Transverse colon (tissue), 4 donors: ENCODE data around the gene ZNF280A. TPM values are rescaled to one million over a fixed set of nuclear protein-coding genes. Genes with fewer than 3 reads are reported as not detected.
"Not testable (repeated sequence)": the region's sequence is repeated elsewhere in the genome, so short reads cannot be mapped to it uniquely, and the experiment has no call there.

ENCODE experiments used
- DNase-seq: peaks from one replicate; pipeline ENCODE4 v3.0.0-alpha.2; 2019
- H3K27ac ChIP-seq, 4 donors: fragments of 200-600 bp; sonication (generic); 2 replicates each; pipeline ENCODE4 v1.5.1; 2016 to 2018; ENCODE audit warnings: inconsistent platforms in 4 of 4
- H3K27me3 ChIP-seq: fragments of 200-600 bp; sonication (generic); 2 replicates; pipeline ENCODE4 v1.5.1; 2017; ENCODE audit warnings: inconsistent platforms
- H3K36me3 ChIP-seq, 4 donors: fragments of 200-600 bp; sonication (generic); 2 replicates each; pipeline ENCODE4 v1.5.1; 2017 to 2019; ENCODE audit warnings: inconsistent platforms in 4 of 4
- H3K4me1 ChIP-seq, 4 donors: fragments of 200-600 bp; sonication (generic); 2 replicates each; pipeline ENCODE4 v1.5.1; 2017 to 2020; ENCODE audit warnings: inconsistent platforms in 4 of 4
- H3K4me3 ChIP-seq, 4 donors: fragments of 200-600 bp; sonication (generic); 1 replicate in 1 of 4; 2 replicates in 3 of 4; pipeline versions ENCODE4 v1.5.1 to v1.6.1; 2017 to 2019; ENCODE audit warnings: inconsistent platforms in 4 of 4
- H3K9me3 ChIP-seq, 2 donors: fragments of 200-600 bp; sonication (generic); 2 replicates each; pipeline ENCODE4 v1.5.1; 2017 to 2019; ENCODE audit warnings: inconsistent platforms in 2 of 2
- EP300 ChIP-seq: sonication (generic); formaldehyde crosslinking; IDR thresholded peaks from one replicate; pipeline ENCODE4 v1.6.1; 2017; ENCODE audit warnings: antibody characterized with exemption, low read depth
- POLR2A ChIP-seq: fragments of 450-650 bp; IDR thresholded peaks from one replicate; pipeline ENCODE4 v1.6.1; 2016; ENCODE audit warnings: antibody characterized with exemption, mild to moderate bottlenecking, moderate library complexity
- POLR2AphosphoS5 ChIP-seq, 3 donors: sonication (generic); formaldehyde crosslinking; IDR thresholded peaks; one replicate each; pipeline ENCODE4 v1.6.1; 2016; ENCODE audit warnings: antibody characterized with exemption in 3 of 3
- WGBS, 2 donors: methylation state at CpG; one replicate each; pipeline ENCODE4 v1.1.5; 2018; ENCODE audit warnings: low coverage in 1 of 2; 5-methylcytosine and 5-hydroxymethylcytosine counted together
- in situ Hi-C, 4 donors: fragments of 200-750 bp; cut with MboI; loops; one replicate each; pipeline versions ENCODE4 v1.15.0 to v1.15.1; 2017; ENCODE audit warnings: low sequenced_read_pairs in 3 of 4, low pct_ligation_motif_present in 1 of 4, low pct_unique_long_range_greater_than_20kb in 1 of 4
- intact Hi-C: fragments of 100-400 bp; cut with DNase I; formaldehyde crosslinking; loops from one replicate; pipeline ENCODE4 v1.15.1; 2023; ENCODE audit warnings: low total_unique reads
- total RNA-seq, 4 donors: library from RNA; depleted of rRNA; stranded (reverse); fragments of >200 nt; gene quantifications; one replicate each; pipeline ENCODE4 v1.1.0, GENCODE V29; 2016
- TF ChIP-seq, protein P1 (sequence below), 5 experiments: fragments of 200-600 bp in 3 of 5; fragments of 450-650 bp in 2 of 5; sonication (generic) in 3 of 5; IDR thresholded peaks; 1 replicate in 2 of 5; 2 replicates in 3 of 5; pipeline ENCODE4 v1.5.1; 2016 to 2017; ENCODE audit warnings: antibody characterized with exemption in 5 of 5, inconsistent platforms in 3 of 5, mild to moderate bottlenecking in 2 of 5, moderate library complexity in 1 of 5

Gene ZNF280A
- total RNA-seq, 4 donors from 2014 or later: not detected

DNA sequence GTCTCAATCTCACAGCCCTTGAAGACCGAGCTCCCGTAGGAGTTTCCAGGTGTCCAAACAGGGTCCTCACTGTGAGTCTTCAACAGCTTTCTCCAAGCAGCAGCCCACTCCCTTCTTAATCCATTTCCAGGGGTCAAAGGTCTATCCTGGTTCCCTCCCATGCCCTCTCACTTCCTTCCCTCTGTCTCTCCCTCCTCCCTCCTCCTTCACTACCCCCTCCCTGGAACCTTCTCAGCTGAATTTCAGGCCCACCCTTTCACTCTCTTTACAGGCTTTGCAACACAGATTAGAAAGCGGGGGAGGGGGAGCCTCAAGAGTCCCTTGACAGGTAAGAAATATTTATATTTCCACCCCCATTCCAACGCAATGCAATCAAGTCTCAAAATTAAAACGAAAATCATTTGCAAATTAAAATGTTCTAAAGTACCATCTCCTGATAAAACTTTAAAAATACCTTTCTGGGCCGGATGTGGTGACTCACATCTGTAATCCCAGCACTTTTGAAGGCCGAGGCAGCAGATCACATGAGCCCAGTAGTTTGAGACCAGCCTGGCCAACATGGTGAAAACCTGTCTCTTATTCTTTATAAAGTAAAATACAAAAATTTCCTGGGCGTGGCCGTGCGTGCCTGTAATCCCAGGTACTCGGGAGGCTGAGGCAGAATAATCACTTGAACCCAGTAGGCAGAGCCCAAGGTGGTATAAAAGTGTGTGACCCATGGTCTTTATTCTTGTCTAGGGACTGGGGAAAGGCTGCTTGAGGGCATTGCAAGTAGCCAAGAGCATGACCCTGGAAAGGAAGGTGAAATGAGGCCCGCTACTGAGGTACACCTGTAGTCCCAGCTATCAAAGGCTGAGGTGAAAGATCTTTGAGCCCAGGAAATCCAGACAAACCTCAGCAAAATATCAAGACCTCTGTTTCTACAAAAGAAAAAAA is 865 bp upstream of the ZNF280A start:
- intact Hi-C loops: no loop called here
- in situ Hi-C loops: no loop called here

DNA sequence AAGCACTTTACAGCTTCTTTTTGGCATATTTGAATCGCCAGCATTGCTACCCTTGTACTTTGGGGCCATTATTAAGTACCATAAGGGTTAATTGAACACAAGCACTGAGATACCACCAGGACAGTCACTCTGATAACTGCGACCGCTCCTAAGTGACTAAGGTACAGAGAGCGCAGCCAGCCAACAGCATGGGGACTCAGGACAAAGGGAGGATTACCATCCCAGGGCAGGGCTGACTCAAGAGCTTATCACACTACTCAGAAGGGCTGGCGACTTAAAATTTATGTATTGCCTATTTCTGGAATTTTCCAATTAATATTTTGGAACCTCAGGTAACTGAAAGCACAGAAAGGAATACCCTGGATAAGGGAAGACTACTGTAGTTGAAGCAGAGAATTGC is 479 bp downstream of the ZNF280A start:
- intact Hi-C loops: no loop called here
- no peaks in the 10 kb centered on the region for H3K4me1 ChIP-seq
- H3K27me3 ChIP-seq: peaks cover 22% of the 10 kb centered on the region
- no peak for DNase-seq
- H3K4me3 ChIP-seq: no peak overlapping the region
- H3K36me3 ChIP-seq: no peaks in the 10 kb centered on the region
- no peak for TF ChIP-seq POLR2AphosphoS5 (IDR thresholded peaks at IDR 0.05)
- no peak for TF ChIP-seq EP300
- TF ChIP-seq, protein P1, sequence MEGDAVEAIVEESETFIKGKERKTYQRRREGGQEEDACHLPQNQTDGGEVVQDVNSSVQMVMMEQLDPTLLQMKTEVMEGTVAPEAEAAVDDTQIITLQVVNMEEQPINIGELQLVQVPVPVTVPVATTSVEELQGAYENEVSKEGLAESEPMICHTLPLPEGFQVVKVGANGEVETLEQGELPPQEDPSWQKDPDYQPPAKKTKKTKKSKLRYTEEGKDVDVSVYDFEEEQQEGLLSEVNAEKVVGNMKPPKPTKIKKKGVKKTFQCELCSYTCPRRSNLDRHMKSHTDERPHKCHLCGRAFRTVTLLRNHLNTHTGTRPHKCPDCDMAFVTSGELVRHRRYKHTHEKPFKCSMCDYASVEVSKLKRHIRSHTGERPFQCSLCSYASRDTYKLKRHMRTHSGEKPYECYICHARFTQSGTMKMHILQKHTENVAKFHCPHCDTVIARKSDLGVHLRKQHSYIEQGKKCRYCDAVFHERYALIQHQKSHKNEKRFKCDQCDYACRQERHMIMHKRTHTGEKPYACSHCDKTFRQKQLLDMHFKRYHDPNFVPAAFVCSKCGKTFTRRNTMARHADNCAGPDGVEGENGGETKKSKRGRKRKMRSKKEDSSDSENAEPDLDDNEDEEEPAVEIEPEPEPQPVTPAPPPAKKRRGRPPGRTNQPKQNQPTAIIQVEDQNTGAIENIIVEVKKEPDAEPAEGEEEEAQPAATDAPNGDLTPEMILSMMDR (IDR thresholded peaks at IDR 0.05): no peak
- no peak for TF ChIP-seq POLR2A
- in situ Hi-C loops: no loop called here
- H3K9me3 ChIP-seq: no peaks in the 10 kb centered on the region
- WGBS, 2 donors: 70 to 72% methylated on average over 2 to 5 of the region's 5 CpGs
- no peak overlapping the region for H3K27ac ChIP-seq

More for the DNA sequence above, 865 bp upstream of the ZNF280A start:
- Histone ChIP-seq H3K27me3 (peaks cover 17% of the 10 kb centered on the region), H3K36me3 (no peaks in the 10 kb centered on the region), H3K4me3 (no peak overlapping the region), H3K4me1 (no peaks in the 10 kb centered on the region), H3K9me3 (no peaks in the 10 kb centered on the region), H3K27ac (no peak overlapping the region)
- DNase-seq: no peak
- TF ChIP-seq POLR2A: no peak
- TF ChIP-seq EP300: no peak
- TF ChIP-seq POLR2AphosphoS5 (IDR thresholded peaks at IDR 0.05): no peak
- TF ChIP-seq, protein P1 (IDR thresholded peaks at IDR 0.05): no peak
- 75 to 86% methylated on average over 4 to 12 of the region's 12 CpGs for WGBS, 2 donors

DNA sequence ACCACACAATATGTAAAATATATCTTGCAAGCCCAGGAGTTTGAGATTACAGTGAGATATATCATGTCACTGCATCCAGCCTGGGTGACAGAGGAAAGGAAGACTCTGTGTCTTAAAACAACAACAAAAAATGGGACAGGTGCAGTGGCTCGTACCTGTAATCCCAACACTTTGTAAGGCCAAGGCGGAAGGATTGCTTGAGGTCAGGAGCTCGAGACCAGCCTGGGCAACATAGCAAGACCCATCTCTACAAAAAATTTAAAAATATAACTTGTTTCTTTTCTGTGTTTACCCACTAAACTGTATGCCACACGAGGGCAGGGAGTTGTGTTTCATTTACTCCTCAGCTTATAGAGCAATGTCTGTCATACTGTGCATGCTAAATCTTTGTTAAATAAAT is 3.1 kb downstream of the ZNF280A start:
- no peak for DNase-seq
- no peaks in the 10 kb centered on the region for H3K4me1 ChIP-seq
- H3K36me3 ChIP-seq: no peaks in the 10 kb centered on the region
- in situ Hi-C loops (no loop called here), intact Hi-C loops (no loop called here)
- H3K27ac ChIP-seq: no peak overlapping the region
- peaks cover 28% of the 10 kb centered on the region for H3K27me3 ChIP-seq
- 59 to 72% methylated on average over 4 of the region's 4 CpGs for WGBS, 2 donors
- H3K4me3 ChIP-seq: no peak overlapping the region
- TF ChIP-seq, protein P1 (IDR thresholded peaks at IDR 0.05): no peak
- no peak for TF ChIP-seq POLR2A
- no peaks in the 10 kb centered on the region for H3K9me3 ChIP-seq

DNA sequence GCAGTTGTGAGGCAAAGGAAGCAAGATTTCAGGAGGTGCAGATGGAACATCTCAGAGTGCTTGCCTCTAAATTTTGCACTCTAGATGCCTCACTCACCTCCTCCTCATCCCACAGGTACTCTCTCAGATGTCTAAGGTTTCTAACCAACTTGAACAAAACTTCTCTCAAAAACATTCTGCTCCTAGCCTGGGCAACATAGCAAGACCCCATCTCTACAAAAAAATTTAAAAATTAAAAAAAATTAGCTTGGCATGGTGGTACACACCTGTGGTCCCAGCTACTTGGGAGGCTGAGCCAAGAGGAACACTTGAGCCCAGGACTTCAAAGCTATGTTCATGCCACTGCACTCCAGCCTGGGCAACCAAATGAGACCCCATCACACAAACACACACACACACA is 4.2 kb downstream of the ZNF280A start:
- H3K27me3 ChIP-seq: peaks cover 25% of the 10 kb centered on the region

DNA sequence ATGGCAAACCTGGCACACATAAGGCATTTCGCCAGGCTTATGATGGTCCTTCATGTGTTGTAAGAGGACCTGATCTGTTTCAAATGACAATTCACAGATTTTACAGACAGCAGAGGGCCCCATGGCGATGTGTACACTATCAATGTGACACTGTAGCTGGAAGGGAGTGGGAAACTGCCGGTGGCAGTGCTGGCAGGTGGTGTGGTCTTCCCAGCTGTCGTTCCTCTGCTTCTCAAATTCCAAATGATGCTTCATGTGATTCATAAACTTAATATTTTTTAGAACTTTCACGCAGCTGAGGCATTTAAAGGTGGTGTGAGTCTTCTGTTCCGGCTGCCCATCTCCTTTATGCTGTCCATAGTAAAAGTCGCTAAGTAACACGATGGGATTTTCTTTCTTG is 5.6 kb downstream of the ZNF280A start:
- H3K4me1 ChIP-seq, H3K27ac ChIP-seq, intact Hi-C loops, H3K4me3 ChIP-seq, in situ Hi-C loops, DNase-seq, H3K36me3 ChIP-seq, H3K9me3 ChIP-seq: not testable (repeated sequence)
- peaks cover 25% of the 10 kb centered on the region for H3K27me3 ChIP-seq
- 36 to 45% methylated on average over 4 to 8 of the region's 8 CpGs for WGBS, 2 donors

More for the DNA sequence above, 4.2 kb downstream of the ZNF280A start:
- Histone ChIP-seq H3K4me1 (no peaks in the 10 kb centered on the region), H3K27ac (no peak overlapping the region), H3K9me3 (no peaks in the 10 kb centered on the region), H3K4me3 (no peak overlapping the region), H3K36me3 (no peaks in the 10 kb centered on the region)
- intact Hi-C loops: no loop called here
- no peak for DNase-seq
- TF ChIP-seq EP300 (no peak), POLR2A (no peak), POLR2AphosphoS5 (IDR thresholded peaks at IDR 0.05) (no peak)
- TF ChIP-seq, protein P1 (IDR thresholded peaks at IDR 0.05): no peak
- in situ Hi-C loops: no loop called here
